ENCODE data around the gene NPAS3.

DNA sequence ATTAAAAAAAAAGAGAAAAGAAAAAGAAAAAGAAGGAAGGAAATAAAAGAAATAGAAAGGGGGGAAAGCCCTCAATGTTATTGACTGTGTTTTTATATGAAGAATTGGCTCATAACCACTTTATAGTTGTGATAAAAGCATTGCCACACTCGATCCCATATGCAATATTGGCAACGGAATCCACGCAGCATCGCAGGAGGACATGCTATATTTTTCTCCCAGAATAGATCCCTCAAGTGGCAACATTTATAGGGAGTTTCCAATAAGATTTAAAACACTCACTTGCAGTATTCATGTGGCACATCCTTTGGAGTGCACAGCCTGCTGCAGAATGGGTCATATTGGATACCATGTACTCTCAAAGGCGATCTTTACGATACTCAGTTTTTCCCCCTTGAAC, 788.9 kb downstream of the NPAS3 start:
- no peak for TF ChIP-seq CTCF (IDR thresholded peaks at IDR 0.05 in 8 of 11, conservative IDR thresholded peaks at IDR 0.05 in 3 of 11)
- no peak for TF ChIP-seq POLR2AphosphoS5 (IDR thresholded peaks at IDR 0.05)
- no peak for TF ChIP-seq POLR2A (IDR thresholded peaks at IDR 0.05)
